Esophagus (tissue), 2 donors: Measurements from ENCODE around the gene LGALS7B. TPM values are rescaled to one million over a fixed set of nuclear protein-coding genes. Genes with fewer than 3 reads are reported as not detected.
"Not testable (repeated sequence)": the region's sequence is repeated elsewhere in the genome, so short reads cannot be mapped to it uniquely, and the experiment has no call there.

Experiments used
- H3K27ac ChIP-seq, 2 donors: one replicate each; pipeline ENCODE4 v1.5.1; 2013; ENCODE audit warnings: low read depth in 2 of 2, mild to moderate bottlenecking in 2 of 2, inconsistent platforms in 1 of 2, low read length in 1 of 2, moderate library complexity in 1 of 2
- H3K27me3 ChIP-seq, 2 donors: one replicate each; pipeline ENCODE4 v1.6.1; 2013; ENCODE audit warnings: low read length in 2 of 2, control low read depth in 1 of 2, mild to moderate bottlenecking in 1 of 2; ENCODE audit not compliant: insufficient read depth in 2 of 2, control insufficient read depth in 1 of 2
- H3K36me3 ChIP-seq, 2 donors: one replicate each; pipeline ENCODE4 v1.6.1; 2013; ENCODE audit warnings: low read length in 1 of 2; ENCODE audit not compliant: control insufficient read depth in 2 of 2, insufficient read depth in 2 of 2
- H3K4me1 ChIP-seq, 2 donors: one replicate each; pipeline ENCODE4 v1.6.1; 2013; ENCODE audit warnings: low read length in 1 of 2; ENCODE audit not compliant: control insufficient read depth in 2 of 2, insufficient read depth in 2 of 2
- H3K4me3 ChIP-seq, 2 donors: one replicate each; pipeline ENCODE4 v1.5.1; 2013; ENCODE audit warnings: low read length in 2 of 2, mild to moderate bottlenecking in 2 of 2, low read depth in 1 of 2, moderate library complexity in 1 of 2
- H3K9me3 ChIP-seq, 2 donors: one replicate each; pipeline ENCODE4 v1.6.1; 2013; ENCODE audit warnings: mild to moderate bottlenecking in 2 of 2, low read depth in 1 of 2, low read length in 1 of 2, moderate library complexity in 1 of 2; ENCODE audit not compliant: control insufficient read depth in 2 of 2, insufficient read depth in 1 of 2
- WGBS, 2 donors: extraction: QIAGEN DNeasy Blood & Tissue Kit; methylation state at CpG; one replicate each; pipeline ENCODE4 v1.1.7; 2013; 5-methylcytosine and 5-hydroxymethylcytosine counted together
- polyA plus RNA-seq, 2 donors: library from polyadenylated mRNA; stranded (reverse); fragments of 200-250 nt; gene quantifications; one replicate each; pipeline ENCODE4 v1.2.3, GENCODE V29; 2013
- donor health status: healthy with polysubstance abuse.
- donor health status: Bipolar disorder and iron deficiency.

Gene LGALS7B
- polyA plus RNA-seq, 2 donors: 3,260 to 6,105 TPM

DNA sequence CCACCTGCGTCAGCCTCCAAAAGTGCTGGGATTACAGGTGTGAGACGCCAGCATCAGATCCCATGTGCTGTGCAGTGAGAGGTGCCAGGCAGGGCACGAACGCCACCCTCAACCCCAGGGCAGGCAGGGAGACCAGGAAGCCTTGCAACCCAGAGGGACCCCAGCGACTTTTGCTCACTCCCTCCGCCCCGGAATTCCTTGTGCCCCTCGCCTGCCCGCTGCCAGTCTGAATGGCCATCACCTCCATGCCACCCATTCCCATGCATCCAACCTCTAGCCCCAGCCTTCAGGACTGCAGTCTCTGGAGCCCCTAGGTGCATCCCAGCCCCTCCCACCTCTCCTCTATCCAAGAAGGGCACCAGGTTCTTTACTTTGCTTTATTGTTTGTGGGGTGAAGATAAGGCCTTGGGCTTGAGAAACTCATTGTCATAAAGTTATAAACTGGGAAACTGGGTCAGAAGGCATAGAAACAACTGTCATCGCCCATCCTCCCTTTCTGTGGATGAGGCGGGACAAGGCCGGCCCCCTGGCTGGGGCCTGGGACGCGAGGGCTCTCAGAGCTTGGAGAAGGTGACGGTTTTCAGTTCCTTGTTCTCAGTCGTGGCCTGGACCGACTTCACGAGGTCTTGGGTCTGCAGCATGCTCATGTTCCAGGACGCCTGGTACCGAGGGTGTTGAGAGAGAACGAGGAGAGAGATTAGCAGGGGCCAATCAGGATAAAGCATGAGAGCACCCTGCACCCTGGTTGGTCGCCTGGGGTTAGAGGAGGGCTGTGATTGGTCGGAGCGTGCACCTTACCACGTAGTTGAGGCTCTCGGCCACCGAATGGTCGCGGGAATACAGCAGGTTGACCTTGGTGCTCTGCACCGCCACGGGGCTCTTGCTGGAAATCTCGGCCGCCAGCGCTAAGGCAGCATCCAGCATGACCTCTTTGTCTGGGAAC lies 26.3 kb downstream of the LGALS7B start:
- H3K36me3 ChIP-seq: peaks cover 7 to 28% of the 10 kb centered on the region in 2 donors
- H3K4me1 ChIP-seq: no peaks in the 10 kb centered on the region
- 80 to 90% methylated on average over 33 to 34 of the region's 34 CpGs for WGBS, 2 donors
- no peaks in the 10 kb centered on the region for H3K9me3 ChIP-seq
- no peak overlapping the region for H3K4me3 ChIP-seq
- no peaks in the 10 kb centered on the region for H3K27me3 ChIP-seq
- H3K27ac ChIP-seq: no peak overlapping the region

GRCh38 chr19:38816131-38816750 lies 27.2 kb downstream of the LGALS7B start:
- 96% methylated on average over 17 to 18 of the region's 18 CpGs for WGBS, 2 donors
- Histone ChIP-seq H3K27ac (no peak overlapping the region), H3K4me3 (no peak overlapping the region), H3K36me3 (peaks cover 7 to 30% of the 10 kb centered on the region in 2 donors), H3K9me3 (no peaks in the 10 kb centered on the region), H3K27me3 (no peaks in the 10 kb centered on the region), H3K4me1 (no peaks in the 10 kb centered on the region)

DNA sequence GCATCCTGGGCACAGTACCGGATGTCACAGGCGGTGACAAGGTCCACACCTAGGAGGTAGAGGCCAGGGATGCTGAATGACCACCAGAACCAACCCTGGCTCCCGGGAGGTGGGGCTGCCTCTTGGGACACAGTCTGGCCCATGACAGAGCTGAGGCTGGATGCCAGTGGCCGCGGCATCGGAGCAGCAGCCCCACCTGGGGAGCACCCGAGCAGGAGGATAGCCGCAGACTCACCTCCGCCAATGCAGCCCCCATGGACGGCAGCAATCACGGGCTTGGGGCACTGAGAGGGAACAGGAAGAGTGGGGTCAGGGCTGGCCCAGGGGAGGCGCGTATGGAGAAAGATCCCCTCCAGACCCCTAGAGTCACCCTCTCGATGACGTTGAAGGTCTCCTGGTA lies 28.1 kb downstream of the LGALS7B start:
- Histone ChIP-seq H3K36me3 (peaks cover 7 to 35% of the 10 kb centered on the region in 2 donors), H3K9me3 (no peaks in the 10 kb centered on the region), H3K4me3 (no peak overlapping the region), H3K27me3 (no peaks in the 10 kb centered on the region), H3K27ac (no peak overlapping the region), H3K4me1 (no peaks in the 10 kb centered on the region)
- 92 to 95% methylated on average over 15 of the region's 15 CpGs for WGBS, 2 donors

- Histone ChIP-seq H3K36me3 (peaks cover 7 to 39% of the 10 kb centered on the region in 2 donors), H3K4me1 (no peaks in the 10 kb centered on the region), H3K9me3 (no peaks in the 10 kb centered on the region), H3K27me3 (no peaks in the 10 kb centered on the region), H3K4me3 (no peak overlapping the region), H3K27ac (no peak overlapping the region)
- WGBS, 2 donors: 80 to 84% methylated on average over 13 of the region's 13 CpGs
These were observed 30.4 kb downstream of the LGALS7B start for GRCh38 chr19:38819231-38819920.

DNA sequence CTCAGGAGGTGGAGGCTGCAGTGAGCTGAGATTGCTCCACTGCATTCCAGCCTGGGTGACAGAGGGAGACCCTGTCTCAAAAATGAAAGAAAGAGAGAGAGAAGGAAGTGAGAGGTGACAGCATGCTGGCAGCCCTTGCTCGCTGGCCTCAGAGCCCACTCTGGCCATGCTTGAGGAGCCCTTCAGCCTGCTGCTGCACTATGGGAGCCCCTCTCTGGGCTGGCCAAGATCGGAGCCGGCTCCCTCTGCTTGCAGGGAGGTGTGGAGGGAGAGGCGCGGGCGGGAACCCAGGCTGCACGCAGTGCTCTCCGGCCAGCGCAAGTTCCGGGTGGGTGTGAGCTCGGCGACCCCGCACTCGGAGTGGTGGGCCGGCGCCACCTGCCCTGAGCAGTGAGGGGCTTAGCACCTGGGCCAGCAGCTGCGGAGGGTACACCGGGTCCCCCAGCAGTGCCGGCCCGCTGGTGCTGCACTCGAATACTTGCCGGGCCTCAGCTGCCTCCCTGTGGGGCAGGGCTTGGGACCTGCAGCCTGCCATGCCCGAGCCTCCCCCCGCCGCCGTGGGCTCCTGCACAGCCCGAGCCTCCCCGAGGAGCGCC lies 32.3 kb downstream of the LGALS7B start:
- not testable (repeated sequence) for H3K27me3 ChIP-seq, H3K9me3 ChIP-seq, H3K4me3 ChIP-seq, H3K4me1 ChIP-seq, H3K27ac ChIP-seq
- H3K36me3 ChIP-seq: peaks cover 5 to 31% of the 10 kb centered on the region in 2 donors
- 98 to 99% methylated on average over 24 to 29 of the region's 29 CpGs for WGBS, 2 donors

- H3K36me3 ChIP-seq: peaks cover 3 to 13% of the 10 kb centered on the region in 2 donors
- not testable (repeated sequence) for H3K4me1 ChIP-seq
- 76 to 84% methylated on average over 7 of the region's 7 CpGs for WGBS, 2 donors
These were observed 36.9 kb downstream of the LGALS7B start for GRCh38 chr19:38825936-38826335.

DNA sequence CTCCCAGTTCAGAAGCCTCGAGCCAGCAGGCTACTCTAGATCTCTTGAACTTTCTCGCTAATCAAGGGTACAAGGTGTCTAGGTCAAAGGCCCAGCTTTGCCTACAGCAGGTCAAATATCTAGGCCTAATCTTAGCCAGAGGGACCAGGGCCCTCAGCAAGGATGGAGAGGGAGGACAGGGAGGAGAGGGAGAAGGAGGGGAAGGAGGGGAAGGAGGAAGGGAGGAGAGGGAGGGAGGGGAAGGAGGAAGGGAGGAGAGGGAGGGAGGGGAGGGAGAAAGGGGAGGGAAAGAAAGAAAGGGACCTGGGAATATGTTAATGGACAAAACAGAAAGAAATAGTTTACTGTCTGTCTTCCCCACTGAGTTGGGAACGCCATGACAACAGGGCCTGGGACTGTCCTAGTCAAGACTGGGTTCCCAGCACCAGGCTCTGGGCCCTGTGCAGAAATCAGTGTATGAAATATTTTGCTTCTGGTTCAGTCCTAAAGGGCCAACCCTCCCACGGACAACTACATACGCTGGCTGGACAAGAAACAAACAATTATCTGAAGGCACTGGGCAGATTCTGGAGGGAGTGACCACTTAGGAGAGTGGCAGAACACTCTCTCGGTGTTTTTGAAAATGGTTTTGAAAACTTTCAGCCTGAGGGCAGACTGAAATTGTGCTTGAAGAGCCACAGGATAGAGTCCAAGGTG lies 38.0 kb downstream of the LGALS7B start:
- peaks cover 0 to 2% of the 10 kb centered on the region in 2 donors for H3K4me1 ChIP-seq
- no peaks in the 10 kb centered on the region for H3K9me3 ChIP-seq
- H3K36me3 ChIP-seq: peaks cover 3 to 6% of the 10 kb centered on the region in 2 donors
- 68 to 76% methylated on average over 6 of the region's 6 CpGs for WGBS, 2 donors
- H3K27me3 ChIP-seq: no peaks in the 10 kb centered on the region
- no peak overlapping the region for H3K4me3 ChIP-seq
- no peak overlapping the region for H3K27ac ChIP-seq

More at GRCh38 chr19:38825936-38826335, 36.9 kb downstream of the LGALS7B start:
- not testable (repeated sequence) for H3K4me3 ChIP-seq, H3K9me3 ChIP-seq, H3K27me3 ChIP-seq, H3K27ac ChIP-seq

- H3K4me1 ChIP-seq, H3K27me3 ChIP-seq, H3K9me3 ChIP-seq, H3K36me3 ChIP-seq, H3K4me3 ChIP-seq, H3K27ac ChIP-seq: not testable (repeated sequence)
- WGBS, 2 donors: 94% methylated on average over 7 of the region's 7 CpGs
These were observed 40.2 kb downstream of the LGALS7B start for GRCh38 chr19:38829203-38829602.
